Measurements from ENCODE around the gene MDN1.

MDN1 gene

DNA sequence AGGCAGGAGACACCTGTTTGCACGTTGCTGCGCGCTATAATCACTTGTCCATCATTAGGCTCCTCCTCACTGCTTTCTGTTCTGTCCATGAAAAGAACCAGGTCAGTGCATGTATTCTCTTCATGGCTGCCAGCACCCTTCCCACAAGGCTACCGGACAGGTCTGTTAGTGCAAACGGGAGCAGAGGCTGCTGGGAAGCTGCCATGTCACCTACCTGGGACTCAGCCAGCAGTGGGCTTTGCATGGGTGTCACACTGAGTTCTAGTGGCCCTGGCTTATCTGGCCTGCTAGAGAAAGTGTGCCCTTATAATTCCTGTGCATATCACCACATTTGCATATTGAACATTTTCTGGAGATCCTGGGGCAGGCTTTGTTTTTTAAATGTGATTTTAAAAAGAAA, 205.8 kb downstream of the MDN1 start:
- H4K91ac ChIP-seq (ENCODE audit: low read depth, low read length), result no peak overlapping the region
- no peak overlapping the region for H2BK12ac ChIP-seq (ENCODE audit: low read length)
- H2AFZ ChIP-seq (ENCODE audit: insufficient read depth, low read length, poor library complexity), result no peak overlapping the region
- H2BK5ac ChIP-seq (ENCODE audit: low read depth, low read length, poor library complexity), result no peak overlapping the region
- no peak overlapping the region for H3K4me3 ChIP-seq (ENCODE audit: low read depth, low read length)
- no CpG with 5 or more reads among the region's 5 CpGs for WGBS (ENCODE audit: extremely low coverage, insufficient coverage, insufficient read length)
- H3K14ac ChIP-seq (ENCODE audit: low read length), result no peak overlapping the region
- no peak overlapping the region for H4K8ac ChIP-seq (ENCODE audit: low read depth, low read length)
- H3K9me3 ChIP-seq (ENCODE audit: insufficient read depth, low read depth, low read length), result peaks cover 2% of the 10 kb centered on the region
- no peak overlapping the region for H3K27ac ChIP-seq (ENCODE audit: low read depth, low read length)
- H3K23ac ChIP-seq (ENCODE audit: low read length), result no peak overlapping the region
- H3K4ac ChIP-seq (ENCODE audit: low read depth, low read length), result no peak overlapping the region
- no peak overlapping the region for H2BK120ac ChIP-seq (ENCODE audit: insufficient read depth, low read length, poor library complexity)
- no peak overlapping the region for H4K12ac ChIP-seq (ENCODE audit: low read depth, low read length)
- H3K36me3 ChIP-seq (ENCODE audit: control insufficient read depth in 1 of 2, insufficient read depth in 2 of 2, low read length in 2 of 2), result peaks cover 16 to 25% of the 10 kb centered on the region in 2 experiments
- no peak overlapping the region for H3K4me2 ChIP-seq (ENCODE audit: low read length)
- H3K79me1 ChIP-seq (ENCODE audit: low read length), result no peaks in the 10 kb centered on the region
- H3K18ac ChIP-seq (ENCODE audit: low read length), result no peak overlapping the region
- no peak for DNase-seq
- H3K79me2 ChIP-seq (ENCODE audit: control insufficient read depth, insufficient read depth, low read length, poor library complexity), result no peaks in the 10 kb centered on the region
- no peak overlapping the region for H2AK5ac ChIP-seq (ENCODE audit: low read length)
- no peaks in the 10 kb centered on the region for H3K27me3 ChIP-seq (ENCODE audit: insufficient read depth, low read length)
- H3K4me1 ChIP-seq (ENCODE audit: control insufficient read depth in 1 of 2, insufficient read depth in 2 of 2, low read length in 2 of 2), result peaks cover 0 to 3% of the 10 kb centered on the region in 2 experiments
- no peak overlapping the region for H3K9ac ChIP-seq (ENCODE audit: low read length)

DNA sequence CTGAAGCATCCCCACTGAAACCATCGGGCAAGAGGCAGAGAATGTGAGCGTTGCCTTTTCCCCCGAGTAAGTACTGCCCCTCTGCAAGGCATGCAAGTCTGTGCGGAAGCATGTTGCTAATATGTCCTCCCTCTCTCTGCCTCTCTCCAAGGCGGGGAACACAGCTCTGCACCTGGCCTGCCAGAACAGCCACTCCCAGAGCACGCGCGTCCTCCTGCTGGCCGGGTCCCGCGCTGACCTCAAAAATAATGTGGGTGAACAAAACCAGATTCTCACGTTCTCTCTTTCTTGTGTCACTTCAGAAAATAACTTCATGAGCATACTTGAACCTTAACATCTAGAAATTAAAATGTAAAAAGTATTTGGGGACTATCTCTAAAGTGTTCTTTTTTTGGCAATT, 207.5 kb downstream of the MDN1 start:
- H3K18ac ChIP-seq (ENCODE audit: low read length), result no peak overlapping the region
- H2AK5ac ChIP-seq (ENCODE audit: low read length), result no peak overlapping the region
- H2BK5ac ChIP-seq (ENCODE audit: low read depth, low read length, poor library complexity), result no peak overlapping the region
- no peak overlapping the region for H4K8ac ChIP-seq (ENCODE audit: low read depth, low read length)
- H3K27ac ChIP-seq (ENCODE audit: low read depth, low read length), result no peak overlapping the region
- H3K4ac ChIP-seq (ENCODE audit: low read depth, low read length), result no peak overlapping the region
- H3K23ac ChIP-seq (ENCODE audit: low read length), result no peak overlapping the region
- H3K27me3 ChIP-seq (ENCODE audit: insufficient read depth, low read length), result no peaks in the 10 kb centered on the region
- H3K14ac ChIP-seq (ENCODE audit: low read length), result no peak overlapping the region
- H3K9ac ChIP-seq (ENCODE audit: low read length), result no peak overlapping the region
- H3K36me3 ChIP-seq (ENCODE audit: control insufficient read depth in 1 of 2, insufficient read depth in 2 of 2, low read length in 2 of 2), result peaks cover 14 to 24% of the 10 kb centered on the region in 2 experiments
- H2BK120ac ChIP-seq (ENCODE audit: insufficient read depth, low read length, poor library complexity), result no peak overlapping the region
- no CpG with 5 or more reads among the region's 12 CpGs for WGBS (ENCODE audit: extremely low coverage, insufficient coverage, insufficient read length)
- H4K91ac ChIP-seq (ENCODE audit: low read depth, low read length), result no peak overlapping the region
- no peak overlapping the region for H2BK12ac ChIP-seq (ENCODE audit: low read length)
- no peak overlapping the region for H3K4me3 ChIP-seq (ENCODE audit: low read depth, low read length)
- H3K4me1 ChIP-seq (ENCODE audit: control insufficient read depth in 1 of 2, insufficient read depth in 2 of 2, low read length in 2 of 2), result peaks cover 0 to 3% of the 10 kb centered on the region in 2 experiments
- H3K4me2 ChIP-seq (ENCODE audit: low read length), result no peak overlapping the region
- DNase-seq, result no peak
- H3K79me2 ChIP-seq (ENCODE audit: control insufficient read depth, insufficient read depth, low read length, poor library complexity), result no peaks in the 10 kb centered on the region
- no peak overlapping the region for H4K12ac ChIP-seq (ENCODE audit: low read depth, low read length)
- no peak overlapping the region for H2AFZ ChIP-seq (ENCODE audit: insufficient read depth, low read length, poor library complexity)
- no peaks in the 10 kb centered on the region for H3K79me1 ChIP-seq (ENCODE audit: low read length)
- H3K9me3 ChIP-seq (ENCODE audit: insufficient read depth, low read depth, low read length), result no peaks in the 10 kb centered on the region

DNA sequence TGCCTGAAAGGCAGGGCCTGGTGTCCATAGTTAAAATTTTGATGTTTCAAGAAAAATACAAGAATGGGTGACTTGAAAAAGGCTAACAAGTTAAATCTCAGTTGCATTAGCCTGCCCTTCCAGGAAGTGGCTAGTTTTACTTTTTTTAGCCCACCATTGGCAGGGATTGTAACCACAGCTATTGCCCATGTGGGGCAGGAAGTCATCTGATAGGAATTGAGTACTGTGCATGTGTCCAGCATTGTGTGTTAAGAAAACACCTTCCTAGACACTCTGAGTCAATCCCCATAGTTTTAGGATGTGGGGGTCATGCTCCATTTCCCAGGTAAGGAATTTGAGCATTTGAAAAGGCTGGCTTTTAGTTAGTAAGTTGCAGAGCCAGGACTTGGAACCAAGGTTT, 207.9 kb downstream of the MDN1 start:
- no peak for DNase-seq
- Histone ChIP-seq H3K27ac (ENCODE audit: low read depth, low read length) (no peak overlapping the region), H4K8ac (ENCODE audit: low read depth, low read length) (no peak overlapping the region)

DNA sequence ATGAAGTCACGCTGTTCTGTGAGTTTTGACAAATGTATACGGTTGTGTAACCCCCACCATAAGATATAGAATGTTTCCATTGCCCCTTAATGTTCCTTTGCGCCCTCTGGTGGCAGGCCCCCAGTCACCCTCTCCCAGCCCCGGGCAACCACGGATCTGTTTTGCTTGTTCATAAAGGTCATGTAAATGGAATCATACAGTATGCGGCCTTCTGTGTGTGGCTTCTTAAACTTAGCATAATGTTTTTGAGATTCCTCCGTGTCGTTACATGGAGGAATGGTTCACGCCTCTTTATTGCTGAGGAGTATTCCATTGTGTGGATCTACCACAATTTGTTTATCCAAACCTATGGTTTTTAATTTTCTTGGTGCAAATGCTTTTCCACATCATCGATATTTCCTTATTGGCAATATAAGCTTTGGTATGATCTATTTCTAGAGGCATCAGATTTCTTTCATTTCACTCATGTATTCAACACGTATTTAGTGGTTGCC, 209.4 kb downstream of the MDN1 start:
- H3K4ac ChIP-seq (ENCODE audit: low read depth, low read length), result no peak overlapping the region
- H4K12ac ChIP-seq (ENCODE audit: low read depth, low read length), result no peak overlapping the region
- no peaks in the 10 kb centered on the region for H3K9me3 ChIP-seq (ENCODE audit: insufficient read depth, low read depth, low read length)
- H3K36me3 ChIP-seq (ENCODE audit: control insufficient read depth in 1 of 2, insufficient read depth in 2 of 2, low read length in 2 of 2), result peaks cover 13 to 20% of the 10 kb centered on the region in 2 experiments
- H3K27ac ChIP-seq (ENCODE audit: low read depth, low read length), result no peak overlapping the region
- H3K4me1 ChIP-seq (ENCODE audit: control insufficient read depth in 1 of 2, insufficient read depth in 2 of 2, low read length in 2 of 2), result no peaks in the 10 kb centered on the region
- no peak overlapping the region for H4K8ac ChIP-seq (ENCODE audit: low read depth, low read length)
- no peak overlapping the region for H3K9ac ChIP-seq (ENCODE audit: low read length)
- H4K91ac ChIP-seq (ENCODE audit: low read depth, low read length), result no peak overlapping the region
- peak; percentile 72 to 92 for DNase-seq
- no peak overlapping the region for H3K4me2 ChIP-seq (ENCODE audit: low read length)
- no peak overlapping the region for H2AFZ ChIP-seq (ENCODE audit: insufficient read depth, low read length, poor library complexity)
- no peak overlapping the region for H2BK5ac ChIP-seq (ENCODE audit: low read depth, low read length, poor library complexity)
- H3K79me1 ChIP-seq (ENCODE audit: low read length), result no peaks in the 10 kb centered on the region
- H3K14ac ChIP-seq (ENCODE audit: low read length), result no peak overlapping the region
- WGBS (ENCODE audit: extremely low coverage, insufficient coverage, insufficient read length), result no CpG with 5 or more reads among the region's 11 CpGs
- no peak overlapping the region for H3K18ac ChIP-seq (ENCODE audit: low read length)
- no peak overlapping the region for H3K4me3 ChIP-seq (ENCODE audit: low read depth, low read length)
- no peaks in the 10 kb centered on the region for H3K27me3 ChIP-seq (ENCODE audit: insufficient read depth, low read length)
- H3K79me2 ChIP-seq (ENCODE audit: control insufficient read depth, insufficient read depth, low read length, poor library complexity), result no peaks in the 10 kb centered on the region
- no peak overlapping the region for H2BK12ac ChIP-seq (ENCODE audit: low read length)
- H2BK120ac ChIP-seq (ENCODE audit: insufficient read depth, low read length, poor library complexity), result no peak overlapping the region
- no peak overlapping the region for H3K23ac ChIP-seq (ENCODE audit: low read length)
- no peak overlapping the region for H2AK5ac ChIP-seq (ENCODE audit: low read length)

More for the DNA sequence above, 207.9 kb downstream of the MDN1 start:
- no peak overlapping the region for H2BK120ac ChIP-seq (ENCODE audit: insufficient read depth, low read length, poor library complexity)
- H3K36me3 ChIP-seq (ENCODE audit: control insufficient read depth in 1 of 2, insufficient read depth in 2 of 2, low read length in 2 of 2), result peaks cover 13 to 23% of the 10 kb centered on the region in 2 experiments
- no peak overlapping the region for H3K4me2 ChIP-seq (ENCODE audit: low read length)
- H3K27me3 ChIP-seq (ENCODE audit: insufficient read depth, low read length), result no peaks in the 10 kb centered on the region
- H2AFZ ChIP-seq (ENCODE audit: insufficient read depth, low read length, poor library complexity), result no peak overlapping the region
- no peak overlapping the region for H3K4ac ChIP-seq (ENCODE audit: low read depth, low read length)
- H3K14ac ChIP-seq (ENCODE audit: low read length), result no peak overlapping the region
- H3K4me1 ChIP-seq (ENCODE audit: control insufficient read depth in 1 of 2, insufficient read depth in 2 of 2, low read length in 2 of 2), result peaks cover 0 to 3% of the 10 kb centered on the region in 2 experiments
- H2BK5ac ChIP-seq (ENCODE audit: low read depth, low read length, poor library complexity), result no peak overlapping the region
- H3K9ac ChIP-seq (ENCODE audit: low read length), result no peak overlapping the region
- no peak overlapping the region for H4K91ac ChIP-seq (ENCODE audit: low read depth, low read length)
- H4K12ac ChIP-seq (ENCODE audit: low read depth, low read length), result no peak overlapping the region
- H3K79me2 ChIP-seq (ENCODE audit: control insufficient read depth, insufficient read depth, low read length, poor library complexity), result no peaks in the 10 kb centered on the region
- no peaks in the 10 kb centered on the region for H3K79me1 ChIP-seq (ENCODE audit: low read length)
- H3K23ac ChIP-seq (ENCODE audit: low read length), result no peak overlapping the region
- H3K9me3 ChIP-seq (ENCODE audit: insufficient read depth, low read depth, low read length), result no peaks in the 10 kb centered on the region
- H2BK12ac ChIP-seq (ENCODE audit: low read length), result no peak overlapping the region
- no peak overlapping the region for H3K4me3 ChIP-seq (ENCODE audit: low read depth, low read length)
- no peak overlapping the region for H2AK5ac ChIP-seq (ENCODE audit: low read length)
- H3K18ac ChIP-seq (ENCODE audit: low read length), result no peak overlapping the region

All from trophoblast cell (in vitro differentiated cells and primary cell).